D721Med (cell line): ENCODE data around the gene PCBP3.

Source experiments
- DNase-seq: peaks from one replicate; pipeline ENCODE4 v3.0.0; 2011; ENCODE audit warnings: low spot score; ENCODE audit not compliant: insufficient read length
- FAIRE-seq: peaks from 2 replicates; lab custom pipeline; 2011; peaks lifted over from hg19 to GRCh38; lab: Jason Lieb, UNC
- CTCF ChIP-seq: IDR thresholded peaks from 2 replicates; pipeline ENCODE4 v1.5.1; 2012; ENCODE audit warnings: mild to moderate bottlenecking, control low read depth; ENCODE audit not compliant: insufficient read depth; ENCODE audit errors: missing control alignments

Gene PCBP3

DNA sequence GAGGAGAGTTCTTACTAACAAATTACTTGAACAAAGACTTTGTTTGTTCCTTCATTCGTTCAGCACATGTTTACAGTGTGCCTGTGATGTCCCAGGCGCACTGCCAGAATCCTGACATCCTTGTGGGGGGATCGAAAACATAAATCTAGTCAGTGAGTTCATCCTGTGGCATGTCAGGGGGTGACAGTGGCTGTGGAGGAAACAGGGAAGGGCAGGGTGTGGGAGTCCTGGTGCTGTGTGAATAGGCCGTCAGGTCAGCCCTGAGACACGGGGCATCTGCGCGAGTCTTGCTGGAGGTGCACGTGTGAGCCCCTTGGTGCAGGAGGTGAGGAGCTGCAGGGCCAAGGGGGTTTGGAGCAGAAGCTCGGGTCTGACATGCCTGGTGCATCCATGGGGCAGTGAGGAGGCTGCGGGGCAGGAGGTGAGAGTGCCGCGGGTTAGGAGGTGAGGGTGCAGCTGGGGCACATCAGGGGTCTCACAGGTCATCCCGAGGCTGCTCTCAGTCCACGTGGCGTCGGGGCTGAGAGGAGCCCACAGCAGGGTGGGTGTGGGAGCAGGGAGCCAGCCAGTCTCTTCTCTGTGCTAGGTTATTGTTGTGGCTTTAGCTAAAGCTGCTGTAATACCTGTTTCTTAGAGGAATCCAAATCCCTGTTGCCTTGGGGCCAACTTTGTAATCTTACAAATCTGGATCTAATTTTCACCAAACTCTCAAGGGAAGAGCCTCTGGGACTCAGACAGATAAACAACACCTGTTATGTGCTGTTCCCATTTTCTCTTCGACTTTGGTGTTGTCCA, 93.4 kb downstream of the PCBP3 start:
- FAIRE-seq = peak; percentile 86
- no peak for TF ChIP-seq CTCF
- peak; percentile 85 for DNase-seq

DNA sequence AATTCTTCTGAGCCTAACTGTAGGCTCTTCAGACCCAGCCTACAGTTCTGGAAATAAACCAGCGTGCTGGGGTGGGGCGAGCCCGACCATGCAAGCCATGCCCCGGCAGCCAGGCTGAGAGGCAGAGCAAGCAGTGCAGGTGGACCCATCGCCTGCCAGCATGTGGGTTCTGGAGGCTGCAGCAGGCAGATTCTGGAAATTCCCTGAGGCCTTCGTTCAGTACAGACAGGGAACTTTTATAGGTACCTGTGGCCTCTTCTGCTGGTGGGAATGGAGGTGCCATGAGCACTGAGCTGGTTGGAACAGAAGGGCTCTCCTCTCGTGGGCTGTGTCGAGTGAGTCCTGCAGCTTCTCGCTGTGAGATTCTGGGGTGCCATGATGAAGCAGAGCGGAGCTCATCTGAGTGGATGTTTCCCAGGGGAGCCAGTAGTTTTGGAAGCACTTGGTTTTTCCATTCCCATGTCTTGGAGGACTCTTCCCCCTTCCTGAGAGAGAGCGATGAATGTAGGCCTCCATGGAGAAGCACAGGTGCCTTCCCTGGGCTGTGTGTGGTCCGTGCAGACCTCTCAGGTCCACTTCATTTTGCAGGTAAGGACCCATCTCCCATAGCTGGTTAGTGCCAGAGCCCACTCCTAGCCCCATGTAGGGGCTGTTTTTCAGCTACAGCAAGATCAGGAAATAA, 94.1 kb downstream of the PCBP3 start:
- FAIRE-seq = no peak
- DNase-seq = no peak
- TF ChIP-seq CTCF = no peak

GRCh38 chr21:45739218-45740087, 95.9 kb downstream of the PCBP3 start:
- no peak for TF ChIP-seq CTCF
- DNase-seq (no peak), FAIRE-seq (no peak)

DNA sequence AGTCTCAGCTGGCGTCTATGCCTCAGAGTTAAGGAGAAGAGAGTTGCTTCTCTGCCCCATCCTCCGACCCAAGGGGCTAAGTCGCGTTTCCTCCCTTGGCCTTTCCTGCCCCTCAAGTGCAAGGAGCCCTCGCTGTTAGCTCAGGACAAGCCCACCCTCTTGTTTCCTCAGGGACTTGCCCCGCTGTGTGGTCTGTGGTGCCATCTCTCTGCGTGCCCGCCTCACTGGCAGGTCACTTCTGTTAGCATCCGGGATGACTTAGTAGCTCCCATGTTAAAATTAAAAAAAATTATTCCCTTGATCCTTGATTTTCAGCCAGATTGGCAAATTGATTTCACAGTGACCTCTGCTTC, 96.5 kb downstream of the PCBP3 start:
- FAIRE-seq = no peak
- TF ChIP-seq CTCF = no peak

DNA sequence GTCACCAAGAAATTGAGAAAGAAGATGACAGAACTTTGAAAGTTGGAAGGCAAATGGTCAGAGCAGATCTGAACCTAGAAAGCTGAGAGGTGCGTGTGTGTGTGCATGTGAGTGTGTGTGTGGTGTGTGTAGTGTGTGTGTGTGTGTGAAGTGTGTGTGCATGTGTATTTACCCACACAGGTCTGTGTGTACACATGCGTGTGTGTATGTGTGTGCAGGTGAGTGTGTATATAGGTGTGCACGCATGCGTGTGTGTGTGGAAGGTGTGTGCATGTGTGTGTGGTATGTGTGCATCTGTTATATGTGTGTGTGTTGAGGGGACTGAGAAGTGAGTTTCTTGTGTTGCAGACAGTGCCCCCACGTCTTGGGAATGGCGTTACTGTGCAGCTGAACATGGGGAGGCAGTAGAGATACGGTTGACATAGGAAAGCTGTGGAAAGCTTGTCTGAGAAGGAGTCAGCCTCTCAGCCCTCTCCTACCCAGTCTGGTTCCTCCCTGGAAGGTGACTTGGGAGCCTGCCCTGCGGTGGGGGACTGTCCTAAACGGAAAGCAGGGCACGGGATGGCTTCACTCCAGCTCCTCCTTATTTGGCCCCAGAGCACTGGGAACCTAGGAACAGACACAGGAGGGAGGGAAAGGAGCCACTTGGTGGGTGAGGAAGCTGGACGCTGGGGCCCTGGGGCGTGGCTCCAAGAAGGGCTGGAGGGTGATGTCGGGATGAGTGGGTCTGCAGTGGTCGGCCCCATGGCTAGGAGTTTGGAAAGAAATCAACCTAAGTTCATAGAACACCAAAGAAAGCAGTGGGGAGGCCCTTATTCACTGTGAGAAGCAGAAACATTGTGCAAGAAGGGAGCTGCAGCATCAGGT, 97.2 kb downstream of the PCBP3 start:
- DNase-seq = no peak
- peak; percentile 3 for TF ChIP-seq CTCF
- FAIRE-seq = no peak

More for the DNA sequence above, 96.5 kb downstream of the PCBP3 start:
- no peak for DNase-seq

GRCh38 chr21:45741691-45742090, 98.2 kb downstream of the PCBP3 start:
- no peak for DNase-seq
- FAIRE-seq = no peak
- no peak for TF ChIP-seq CTCF
